IMR-90 (cell line): Measurements from ENCODE around the gene UBE2K. TPM values are rescaled to one million over a fixed set of nuclear protein-coding genes. Genes with fewer than 3 reads are reported as not detected.

ENCODE experiments used
- ATAC-seq: fragments of 200-7000 bp; cut with Tn5 transposase; 2 replicates; pipeline ENCODE4 v1.9.1; 2020; ENCODE audit warnings: low read depth, mild to moderate bottlenecking, moderate library complexity
- BruUV-seq: library from RNA; stranded (reverse); fragments of 400-500 nt; replicated peaks from 2 replicates; lab custom pipeline; 2021; lab: Mats Ljungman, UMichigan
- CTCF ChIA-PET: fragments of 300-600 bp; formaldehyde crosslinking; extraction: SDS; loops from one replicate; lab custom pipeline; 2021; ENCODE audit warnings: antibody characterized with exemption; lab: Yijun Ruan, JAX
- POLR2A ChIA-PET: fragments of 300-600 bp; sonication (Branson Sonifier 250); formaldehyde crosslinking; loops from one replicate; lab custom pipeline; 2022; ENCODE audit warnings: antibody characterized with exemption; ENCODE audit not compliant: unreplicated experiment; lab: Charles Lee
- DNase-seq: peaks from one replicate; pipeline ENCODE4 v3.0.0; 2013
- H2AFZ ChIP-seq: replicated peaks from 2 replicates; pipeline ENCODE3; 2013; ENCODE audit warnings: low read length, mild to moderate bottlenecking; ENCODE audit not compliant: poor library complexity
- H2AK5ac ChIP-seq: 2 replicates; pipeline ENCODE4 v1.6.1; 2013; ENCODE audit warnings: low read depth, low read length, inconsistent platforms
- H2AK9ac ChIP-seq: replicated peaks from 2 replicates; pipeline ENCODE3; 2013; ENCODE audit warnings: mild to moderate bottlenecking, low read depth, low read length, moderate library complexity; ENCODE audit not compliant: poor library complexity
- H2BK120ac ChIP-seq: 2 replicates; pipeline ENCODE4 v1.6.1; 2013; ENCODE audit warnings: low read depth, low read length, inconsistent platforms
- H2BK15ac ChIP-seq: 3 replicates; pipeline ENCODE4 v1.6.1; 2013; ENCODE audit warnings: low read depth, low read length, inconsistent platforms
- H2BK20ac ChIP-seq: 2 replicates; pipeline ENCODE4 v1.6.1; 2013; ENCODE audit warnings: low read depth, mild to moderate bottlenecking, inconsistent platforms, low read length, moderate library complexity
- H2BK5ac ChIP-seq: 2 replicates; pipeline ENCODE4 v1.6.1; 2013; ENCODE audit warnings: mild to moderate bottlenecking, low read depth, low read length, inconsistent platforms; ENCODE audit not compliant: poor library complexity, severe bottlenecking
- H3K14ac ChIP-seq: replicated peaks from 2 replicates; pipeline ENCODE4 v1.6.1; 2013; ENCODE audit warnings: low read depth, low read length, inconsistent platforms
- H3K18ac ChIP-seq: 2 replicates; pipeline ENCODE4 v1.6.1; 2013; ENCODE audit warnings: low read depth, low read length, control low read depth
- H3K23ac ChIP-seq: 2 replicates; pipeline ENCODE4 v1.6.1; 2013; ENCODE audit warnings: low read depth, low read length, inconsistent platforms
- H3K27ac ChIP-seq: 2 replicates; pipeline ENCODE4 v1.5.1; 2013; ENCODE audit warnings: mild to moderate bottlenecking, control low read depth, low read length; ENCODE audit not compliant: insufficient read depth
- H3K27me3 ChIP-seq: 2 replicates; pipeline ENCODE4 v1.6.1; 2013; ENCODE audit warnings: low read length; ENCODE audit not compliant: control insufficient read depth, insufficient read depth
- H3K36me3 ChIP-seq: 2 replicates; pipeline ENCODE4 v1.6.1; 2013; ENCODE audit warnings: low read length, mixed read lengths; ENCODE audit not compliant: control insufficient read depth, insufficient read depth
- H3K4ac ChIP-seq: 2 replicates; pipeline ENCODE4 v1.6.1; 2013; ENCODE audit warnings: low read depth, low read length, inconsistent platforms
- H3K4me1 ChIP-seq: 2 replicates; pipeline ENCODE4 v1.6.1; 2013; ENCODE audit warnings: low read length, mixed read lengths; ENCODE audit not compliant: control insufficient read depth, insufficient read depth
- H3K4me2 ChIP-seq: 2 replicates; pipeline ENCODE4 v1.6.1; 2013; ENCODE audit warnings: low read depth, mild to moderate bottlenecking, control low read depth, low read length, moderate library complexity
- H3K4me3 ChIP-seq: 2 replicates; pipeline ENCODE4 v1.5.1; 2013; ENCODE audit warnings: low read depth, mild to moderate bottlenecking, control low read depth, low read length, moderate library complexity; ENCODE audit not compliant: insufficient read depth
- H3K56ac ChIP-seq: 2 replicates; pipeline ENCODE4 v1.6.1; 2013; ENCODE audit warnings: low read length, inconsistent platforms; ENCODE audit not compliant: insufficient read depth; ENCODE audit errors: extremely low read depth
- H3K79me1 ChIP-seq, 2 experiments: 2 replicates each; pipeline ENCODE4 v1.6.1; 2013; ENCODE audit warnings: low read length in 2 of 2, inconsistent platforms in 1 of 2, low read depth in 1 of 2
- H3K9ac ChIP-seq: 2 replicates; pipeline ENCODE4 v1.6.1; 2013; ENCODE audit warnings: low read depth, low read length, control low read depth
- H3K9me1 ChIP-seq: 2 replicates; pipeline ENCODE4 v1.6.1; 2013; ENCODE audit warnings: low read length, inconsistent platforms; ENCODE audit not compliant: insufficient read depth
- H3K9me3 ChIP-seq: 2 replicates; pipeline ENCODE4 v1.6.1; 2013; ENCODE audit warnings: low read length; ENCODE audit not compliant: control insufficient read depth, insufficient read depth
- H4K20me1 ChIP-seq: 2 replicates; pipeline ENCODE4 v1.6.1; 2013; ENCODE audit warnings: low read length, inconsistent platforms; ENCODE audit not compliant: insufficient read depth
- H4K5ac ChIP-seq: 2 replicates; pipeline ENCODE4 v1.6.1; 2013; ENCODE audit warnings: mild to moderate bottlenecking, low read depth, low read length, control low read depth
- H4K8ac ChIP-seq, 2 experiments: 2 replicates each; pipeline ENCODE4 v1.6.1; 2013; ENCODE audit warnings: low read depth in 2 of 2, low read length in 2 of 2, control low read depth in 1 of 2, inconsistent platforms in 1 of 2
- H4K91ac ChIP-seq: 2 replicates; pipeline ENCODE4 v1.6.1; 2013; ENCODE audit warnings: low read depth, low read length, inconsistent platforms; ENCODE audit not compliant: insufficient read depth
- BHLHE40 ChIP-seq: fragments of 150-350 bp; IDR thresholded peaks from 2 replicates; pipeline ENCODE4 v1.6.1; 2016; ENCODE audit warnings: mild to moderate bottlenecking, low read depth, low read length
- CTCF ChIP-seq: conservative IDR thresholded peaks from 2 replicates; pipeline ENCODE4 v1.5.1; 2012; ENCODE audit warnings: mild to moderate bottlenecking, low read depth, low read length, improper control_type of control experiment
- ELK1 ChIP-seq: fragments of 150-350 bp; IDR thresholded peaks from 2 replicates; pipeline ENCODE4 v1.6.1; 2016; ENCODE audit warnings: low read depth, mild to moderate bottlenecking, low read length, moderate library complexity, borderline replicate concordance
- FOS ChIP-seq: fragments of 150-350 bp; IDR thresholded peaks from 2 replicates; pipeline ENCODE4 v1.6.1; 2016; ENCODE audit warnings: low read depth, low read length
- MAFK ChIP-seq: IDR thresholded peaks from 2 replicates; pipeline ENCODE4 v1.6.1; 2012; ENCODE audit warnings: low read depth, low read length, improper control_type of control experiment
- MAZ ChIP-seq: IDR thresholded peaks from 2 replicates; pipeline ENCODE4 v1.6.1; 2012; ENCODE audit warnings: low read depth, mild to moderate bottlenecking, low read length, improper control_type of control experiment, moderate library complexity, borderline replicate concordance
- NFE2L2 ChIP-seq: fragments of 150-350 bp; IDR thresholded peaks from 2 replicates; pipeline ENCODE4 v1.6.1; 2016; ENCODE audit warnings: low read depth, mild to moderate bottlenecking, low read length
- POLR2A ChIP-seq: IDR thresholded peaks from 2 replicates; pipeline ENCODE4 v1.6.1; 2012; ENCODE audit warnings: mild to moderate bottlenecking, low read depth, low read length
- RAD21 ChIP-seq: IDR thresholded peaks from 2 replicates; pipeline ENCODE4 v1.6.1; 2012; ENCODE audit warnings: low read length, improper control_type of control experiment
- RCOR1 ChIP-seq: IDR thresholded peaks from 2 replicates; pipeline ENCODE4 v1.6.1; 2012; ENCODE audit warnings: mild to moderate bottlenecking, low read length, improper control_type of control experiment; ENCODE audit not compliant: insufficient replicate concordance
- WGBS, 2 experiments: methylation state at CpG; one replicate each; pipeline versions ENCODE4 v1.1.5 to v1.1.7; 2013; ENCODE audit warnings: missing lambda C conversion rate in 2 of 2; ENCODE audit not compliant: insufficient read length in 1 of 2; ENCODE audit errors: extremely low coverage in 2 of 2; 5-methylcytosine and 5-hydroxymethylcytosine counted together
- dilution Hi-C: fragments of 300-500 bp; cut with HindIII; formaldehyde crosslinking; loops from one replicate; pipeline ENCODE4 v1.14.3; 2018; ENCODE audit warnings: low sequenced_read_pairs; ENCODE audit not compliant: unreplicated experiment
- in situ Hi-C: fragments of 300-500 bp; cut with MboI; formaldehyde crosslinking; loops from 3 replicates; pipeline ENCODE4 v1.14.3; 2019; ENCODE audit warnings: low sequenced_read_pairs, inconsistent platforms, mixed read lengths
- intact Hi-C: fragments of 100-400 bp; cut with micrococcal nuclease; formaldehyde crosslinking; loops from 2 replicates; pipeline ENCODE4 v1.10.0; 2022
- polyA plus RNA-seq, 3 experiments: library from polyadenylated mRNA; depleted of rRNA; stranded (reverse); fragments of >200 nt; gene quantifications; 2 replicates each; pipeline ENCODE4 v1.2.3, GENCODE V29; 2012; ENCODE audit warnings: low replicate concordance in 1 of 3
- total RNA-seq: library from RNA; depleted of rRNA; stranded (reverse); fragments of >200 nt; gene quantifications from 2 replicates; pipeline ENCODE4 v1.2.3, GENCODE V29; 2012

Gene UBE2K
- total and polyA plus RNA-seq, 2 of the 4 experiments (the other 2 are of a cell fraction): 17.7 to 44.8 TPM

GRCh38 chr4:39648827-39649558, 48.9 kb upstream of the UBE2K start:
- Histone ChIP-seq H3K14ac (no peak overlapping the region), H3K79me1 (no peaks in the 10 kb centered on the region), H2BK5ac (no peak overlapping the region), H3K9ac (no peak overlapping the region), H3K9me1 (no peaks in the 10 kb centered on the region), H4K20me1 (no peaks in the 10 kb centered on the region), H2BK15ac (no peak overlapping the region), H4K5ac (no peak overlapping the region), H3K4me1 (no peaks in the 10 kb centered on the region), H3K56ac (no peak overlapping the region), H3K4me2 (no peak overlapping the region), H2AK9ac (no peak overlapping the region), H3K27me3 (no peaks in the 10 kb centered on the region), H3K27ac (no peak overlapping the region), H3K4me3 (no peak overlapping the region), H2AFZ (no peak overlapping the region), H4K8ac (no peak overlapping the region), H3K23ac (no peak overlapping the region), H4K91ac (no peak overlapping the region), H3K4ac (no peak overlapping the region), H3K36me3 (no peaks in the 10 kb centered on the region), H2BK120ac (no peak overlapping the region), H3K9me3 (no peaks in the 10 kb centered on the region), H2BK20ac (no peak overlapping the region), H2AK5ac (no peak overlapping the region), H3K18ac (no peak overlapping the region)
- WGBS, 2 experiments: 83% methylated on average over 1 of the region's 6 CpGs; no CpG with 5 or more reads in 1 of the 2 experiments
- dilution Hi-C loops (no loop called here), in situ Hi-C loops (no loop called here), intact Hi-C loops (no loop called here)
- ChIA-PET POLR2A (no interaction called here), CTCF (interaction anchor here (0.6 kb wide), 1 partner anchor 125 kb away, joined by 4 read pairs; no protein-coding TSS in a partner anchor)
- no TSS peak for BruUV-seq
- DNase-seq (no peak), ATAC-seq (no peak)
- no peak for TF ChIP-seq NFE2L2
- TF ChIP-seq RAD21: no peak
- TF ChIP-seq MAZ: no peak
- no peak for TF ChIP-seq ELK1
- no peak for TF ChIP-seq BHLHE40
- TF ChIP-seq MAFK: no peak
- no peak for TF ChIP-seq POLR2A
- TF ChIP-seq RCOR1: no peak
- no peak for TF ChIP-seq CTCF
- TF ChIP-seq FOS: no peak
